ENCODE results near the gene WWP2. TPM values are rescaled to one million over a fixed set of nuclear protein-coding genes. Genes with fewer than 3 reads are reported as not detected.
A peak's percentile ranks its signal among the peaks of the same experiment; 100 is the strongest.

The WWP2 gene
- total RNA-seq, 4 donors from 2014 or later = 40.8 to 96.9 (median 84.3) TPM

GRCh38 chr16:69872888-69873287 is 110.8 kb downstream of the WWP2 start:
- no peaks in the 10 kb centered on the region for H3K27me3 ChIP-seq
- no peak overlapping the region for H3K4me3 ChIP-seq
- TF ChIP-seq CTCF (IDR thresholded peaks at IDR 0.05) (no peak), POLR2A (IDR thresholded peaks at IDR 0.05) (no peak), EP300 (IDR thresholded peaks at IDR 0.05) (no peak)
- H3K4me1 ChIP-seq = peaks cover 0 to 5% (median 0%) of the 10 kb centered on the region in 4 donors
- peaks cover 0 to 65% (median 11%) of the 10 kb centered on the region in 3 donors for H3K36me3 ChIP-seq
- peaks cover 0 to 12% (median 0%) of the 10 kb centered on the region in 4 donors for H3K9me3 ChIP-seq
- H3K27ac ChIP-seq = no peak overlapping the region
- WGBS, 2 donors = 91 to 93% methylated on average over 7 of the region's 7 CpGs
- no peak for DNase-seq (ENCODE audit: low spot score in 2 of 2)

- Histone ChIP-seq H3K27me3 (no peaks in the 10 kb centered on the region), H3K36me3 (peaks cover 0 to 72% (median 11%) of the 10 kb centered on the region in 3 donors), H3K27ac (no peak overlapping the region), H3K9me3 (peaks cover 0 to 12% (median 0%) of the 10 kb centered on the region in 4 donors), H3K4me3 (no peak overlapping the region), H3K4me1 (no peaks in the 10 kb centered on the region)
- no peak for TF ChIP-seq POLR2A (IDR thresholded peaks at IDR 0.05)
- no peak for TF ChIP-seq CTCF (IDR thresholded peaks at IDR 0.05)
- no peak for TF ChIP-seq EP300 (IDR thresholded peaks at IDR 0.05)
- 89 to 97% methylated on average over 3 of the region's 3 CpGs for WGBS, 2 donors
- DNase-seq (ENCODE audit: low spot score in 2 of 2) = no peak
These were observed 111.7 kb downstream of the WWP2 start for GRCh38 chr16:69873783-69874182.

DNA sequence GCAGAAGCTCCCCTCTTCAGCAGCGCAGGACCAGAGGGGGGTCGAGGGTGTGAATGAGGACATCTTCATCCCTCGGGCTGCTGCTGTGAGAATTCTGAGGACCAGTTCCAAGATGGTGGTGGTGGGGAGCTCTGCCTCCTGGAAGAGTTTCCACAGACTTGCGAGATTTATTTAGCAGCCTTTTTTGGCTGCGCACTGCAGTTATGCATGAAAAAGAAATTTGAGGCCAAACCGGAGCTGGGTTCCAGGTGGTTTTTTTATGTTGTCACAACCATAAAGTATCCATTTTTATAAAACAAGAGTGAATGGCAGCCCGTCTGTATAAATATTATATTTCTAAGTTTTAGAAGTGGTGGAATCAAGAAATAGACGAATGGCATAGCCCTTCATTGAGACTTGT is 112.1 kb downstream of the WWP2 start:
- Histone ChIP-seq H3K4me3 (no peak overlapping the region), H3K4me1 (no peaks in the 10 kb centered on the region), H3K36me3 (peaks cover 0 to 74% (median 11%) of the 10 kb centered on the region in 3 donors), H3K9me3 (peaks cover 0 to 12% (median 0%) of the 10 kb centered on the region in 4 donors), H3K27ac (no peak overlapping the region), H3K27me3 (no peaks in the 10 kb centered on the region)
- TF ChIP-seq CTCF (IDR thresholded peaks at IDR 0.05) (no peak), EP300 (IDR thresholded peaks at IDR 0.05) (no peak), POLR2A (IDR thresholded peaks at IDR 0.05) (no peak)
- WGBS, 2 donors = 80 to 90% methylated on average over 8 of the region's 8 CpGs
- DNase-seq (ENCODE audit: low spot score in 2 of 2) = no peak

DNA sequence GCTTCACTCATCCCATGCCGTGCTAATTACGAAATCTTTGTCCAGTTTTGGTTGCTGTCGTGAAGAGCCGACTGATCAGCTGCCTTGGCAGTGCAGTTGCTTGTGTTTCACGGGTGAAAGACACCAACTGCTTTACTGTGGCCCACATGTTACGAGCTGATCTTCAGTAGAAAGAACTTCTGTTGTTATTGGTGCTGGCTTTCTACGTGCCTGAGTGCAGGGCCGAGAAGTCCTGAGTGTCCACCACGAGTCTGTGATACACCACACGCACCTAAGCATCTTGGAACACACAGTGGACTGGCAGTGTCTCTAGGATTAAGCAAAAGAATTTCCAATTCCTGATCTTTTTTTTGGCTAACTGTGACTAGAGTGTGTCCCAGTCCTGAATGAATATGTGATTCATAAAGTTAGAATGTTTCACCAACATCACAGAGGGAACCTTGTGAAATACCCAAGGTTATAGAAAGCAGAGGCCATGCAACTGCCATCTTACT is 118.6 kb downstream of the WWP2 start:
- H3K27me3 ChIP-seq = no peaks in the 10 kb centered on the region
- no peak for DNase-seq (ENCODE audit: low spot score in 2 of 2)
- peaks cover 0 to 12% (median 0%) of the 10 kb centered on the region in 4 donors for H3K9me3 ChIP-seq
- no peaks in the 10 kb centered on the region for H3K4me1 ChIP-seq
- peaks cover 0 to 53% (median 8%) of the 10 kb centered on the region in 3 donors for H3K36me3 ChIP-seq
- TF ChIP-seq EP300 (IDR thresholded peaks at IDR 0.05) (peak in 1 of 2 donors; percentile 29), POLR2A (IDR thresholded peaks at IDR 0.05) (no peak)
- WGBS, 2 donors = 84 to 88% methylated on average over 10 of the region's 10 CpGs
- H3K4me3 ChIP-seq = no peak overlapping the region
- H3K27ac ChIP-seq = peak overlapping the region in 1 of 4 donors; percentile 5

- 90 to 95% methylated on average over 4 of the region's 4 CpGs for WGBS, 2 donors
- no peak overlapping the region for H3K4me3 ChIP-seq
- DNase-seq (ENCODE audit: low spot score in 2 of 2) = no peak
- peak overlapping the region in 1 of 4 donors; percentile 5 for H3K27ac ChIP-seq
- no peaks in the 10 kb centered on the region for H3K4me1 ChIP-seq
- peaks cover 0 to 12% (median 0%) of the 10 kb centered on the region in 4 donors for H3K9me3 ChIP-seq
- H3K36me3 ChIP-seq = peaks cover 0 to 49% (median 8%) of the 10 kb centered on the region in 3 donors
- no peak for TF ChIP-seq POLR2A (IDR thresholded peaks at IDR 0.05)
- H3K27me3 ChIP-seq = no peaks in the 10 kb centered on the region
These were observed 119.0 kb downstream of the WWP2 start for GRCh38 chr16:69881141-69881540.

DNA sequence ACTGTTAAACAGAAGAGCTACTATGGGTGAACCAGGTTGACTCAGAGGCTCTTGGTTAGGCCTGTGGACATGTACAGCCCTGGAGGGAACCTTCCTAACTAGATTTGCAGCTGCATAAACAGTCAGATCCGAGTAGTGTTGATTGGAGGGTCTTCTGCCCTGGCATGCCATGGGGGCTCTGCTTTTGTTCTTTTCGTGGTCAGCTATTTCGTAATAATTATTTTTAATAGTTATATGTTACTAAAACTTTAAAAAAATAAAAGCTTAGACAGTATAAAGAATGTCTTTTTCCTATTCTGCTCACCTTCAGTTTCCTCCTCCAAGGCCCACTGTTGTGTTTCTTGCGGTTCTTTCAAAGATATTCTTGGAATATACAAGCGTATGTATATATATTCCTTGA is 121.6 kb downstream of the WWP2 start:
- no peak overlapping the region for H3K4me3 ChIP-seq
- TF ChIP-seq POLR2A (IDR thresholded peaks at IDR 0.05) (no peak), EP300 (IDR thresholded peaks at IDR 0.05) (no peak), CTCF (IDR thresholded peaks at IDR 0.05) (no peak)
- no peaks in the 10 kb centered on the region for H3K27me3 ChIP-seq
- no peak for DNase-seq (ENCODE audit: low spot score in 2 of 2)
- peaks cover 0 to 31% (median 0%) of the 10 kb centered on the region in 3 donors for H3K36me3 ChIP-seq
- 80 to 89% methylated on average over 5 of the region's 5 CpGs for WGBS, 2 donors
- no peaks in the 10 kb centered on the region for H3K4me1 ChIP-seq
- no peak overlapping the region for H3K27ac ChIP-seq
- no peaks in the 10 kb centered on the region for H3K9me3 ChIP-seq

Data from tibial nerve (tissue), 4 donors.